LNCaP clone FGC (cell line): ENCODE data around the gene RSRC1.

Source experiments
- DNase-seq: peaks from one replicate; pipeline ENCODE4 v3.0.0-alpha.2; 2011; ENCODE audit warnings: low read depth
- H3K4me3 ChIP-seq: 2 replicates; pipeline ENCODE4 v1.5.1; 2011; ENCODE audit warnings: mild to moderate bottlenecking, low read depth, low read length, control low read depth
- CTCF ChIP-seq: IDR thresholded peaks from 2 replicates; pipeline ENCODE4 v1.5.1; 2012; ENCODE audit warnings: mild to moderate bottlenecking; ENCODE audit not compliant: control insufficient read depth, insufficient read depth; ENCODE audit errors: extremely low read depth

Gene RSRC1

GRCh38 chr3:158573714-158574113 is 463.8 kb downstream of the RSRC1 start:
- DNase-seq = no peak
- no peak for TF ChIP-seq CTCF
- H3K4me3 ChIP-seq = no peak overlapping the region

GRCh38 chr3:158574646-158575045 is 464.8 kb downstream of the RSRC1 start:
- DNase-seq = no peak
- H3K4me3 ChIP-seq = no peak overlapping the region
- TF ChIP-seq CTCF = no peak

- TF ChIP-seq CTCF = no peak
- no peak for DNase-seq
- no peak overlapping the region for H3K4me3 ChIP-seq
Observed at GRCh38 chr3:158590223-158590622, 480.3 kb downstream of the RSRC1 start.
